Psoas muscle (tissue), 8 donors: Measurements from ENCODE around the gene JMJD6. TPM values are rescaled to one million over a fixed set of nuclear protein-coding genes. Genes with fewer than 3 reads are reported as not detected.
"Not testable (repeated sequence)": the region's sequence is repeated elsewhere in the genome, so short reads cannot be mapped to it uniquely, and the experiment has no call there.

Experiments
- ATAC-seq, 4 donors: fragments of 200-7000 bp; cut with Tn5 transposase; one replicate each; pipeline ENCODE4 v1.9.1; 2020; ENCODE audit warnings: moderate library complexity in 3 of 4, mild to moderate bottlenecking in 2 of 4
- DNase-seq, 2 donors: peaks; one replicate each; pipeline ENCODE4 v3.0.0-alpha.2; 2020
- H3K27ac ChIP-seq: fragments of 200-600 bp; one replicate; pipeline ENCODE4 v1.8.0; 2022
- H3K27me3 ChIP-seq, 3 donors: fragments of 200-600 bp in 1 of 3; one replicate each; pipeline versions ENCODE4 v1.6.1 to v1.8.0; 2013 to 2022; ENCODE audit warnings: low read length in 2 of 3, mild to moderate bottlenecking in 2 of 3, moderate library complexity in 1 of 3; ENCODE audit not compliant: insufficient read depth in 3 of 3
- H3K36me3 ChIP-seq, 2 donors: fragments of 200-600 bp in 1 of 2; one replicate each; pipeline versions ENCODE4 v1.6.1 to v1.8.0; 2013 to 2022; ENCODE audit warnings: low read depth in 1 of 2, mild to moderate bottlenecking in 1 of 2, moderate library complexity in 1 of 2; ENCODE audit not compliant: insufficient read depth in 1 of 2
- H3K4me1 ChIP-seq: fragments of 200-600 bp; one replicate; pipeline ENCODE4 v1.8.0; 2022
- H3K4me3 ChIP-seq: fragments of 200-600 bp; one replicate; pipeline ENCODE4 v1.8.0; 2022; ENCODE audit warnings: mild to moderate bottlenecking
- H3K9me3 ChIP-seq: fragments of 200-600 bp; one replicate; pipeline ENCODE4 v1.8.0; 2022
- CTCF ChIP-seq: fragments of 200-600 bp; IDR thresholded peaks from one replicate; pipeline ENCODE4 v1.8.0; 2022; ENCODE audit warnings: antibody characterized with exemption
- WGBS, 3 donors: extraction: QIAGEN DNeasy Blood & Tissue Kit; methylation state at CpG; one replicate each; pipeline versions ENCODE4 v1.1.6 to v1.1.7; 2013; 5-methylcytosine and 5-hydroxymethylcytosine counted together
- intact Hi-C, 2 donors: fragments of 100-400 bp; cut with DNase I; formaldehyde crosslinking; loops; one replicate each; pipeline versions ENCODE4 v1.11.0 to v1.14.2; 2022
- polyA plus RNA-seq, 3 donors: library from polyadenylated mRNA; stranded (reverse); fragments of 200-250 nt; gene quantifications; one replicate each; pipeline ENCODE4 v1.2.3, GENCODE V29; 2013
- total RNA-seq, 4 donors: library from RNA; stranded (reverse); fragmentation: NEBNext Ultra II Directional in 2 of 4; extraction: Animal tissue kit (Norgen Biotek cat#: 25700) in 2 of 4; gene quantifications; one replicate each; pipeline versions ENCODE4 v1.2.1 to v1.2.4, GENCODE V29; 2021 to 2023
- donor health status: healthy with polysubstance abuse.
- donor health status: DM: no; HTN: no; CAD: no; lungs with moderate emphysema.
- donor health status: Bipolar disorder and iron deficiency.
- donor health status: healthy.
- donor health status: DM: yes; HTN: yes; CAD: no.
- donor health status: DM: no; HTN: no; CAD: no.
- donor health status: DM: no; HTN: no; CAD: no.
- donor health status: DM: yes; HTN: yes; CAD: no.

The JMJD6 gene
- total and polyA plus RNA-seq, 7 donors, result 30.8 to 81.9 (median 53.0) TPM

DNA sequence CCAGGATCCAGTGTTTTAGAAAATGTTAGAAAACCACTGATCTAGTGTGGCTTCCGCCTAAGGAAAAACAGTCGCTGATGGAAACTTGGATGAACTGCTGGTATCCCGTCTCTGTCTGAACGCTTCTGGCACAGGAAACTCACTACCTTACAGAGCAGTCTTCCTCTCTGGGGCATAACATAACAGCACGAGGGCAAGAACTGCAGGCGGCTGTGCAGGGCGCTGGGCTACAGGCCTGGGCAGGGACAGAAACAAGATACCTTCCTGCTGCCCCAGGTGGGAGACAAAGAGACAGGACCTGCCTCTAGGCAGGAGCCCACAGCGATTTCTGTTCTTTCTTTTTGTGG lies 26.2 kb downstream of the JMJD6 start:
- ATAC-seq (peak; percentile 51 to 73 (median 64)), DNase-seq (no peak)
- TF ChIP-seq CTCF, result no peak
- H3K4me3 ChIP-seq, result peak overlapping the region; percentile 66
- no peaks in the 10 kb centered on the region for H3K36me3 ChIP-seq
- H3K27ac ChIP-seq, result peak overlapping the region; percentile 97
- no peaks in the 10 kb centered on the region for H3K27me3 ChIP-seq
- WGBS, 3 donors, result 13 to 18% (median 13%) methylated on average over 8 of the region's 8 CpGs
- peaks cover 52% of the 10 kb centered on the region for H3K4me1 ChIP-seq
- intact Hi-C loops, result no loop called here
- no peaks in the 10 kb centered on the region for H3K9me3 ChIP-seq

DNA sequence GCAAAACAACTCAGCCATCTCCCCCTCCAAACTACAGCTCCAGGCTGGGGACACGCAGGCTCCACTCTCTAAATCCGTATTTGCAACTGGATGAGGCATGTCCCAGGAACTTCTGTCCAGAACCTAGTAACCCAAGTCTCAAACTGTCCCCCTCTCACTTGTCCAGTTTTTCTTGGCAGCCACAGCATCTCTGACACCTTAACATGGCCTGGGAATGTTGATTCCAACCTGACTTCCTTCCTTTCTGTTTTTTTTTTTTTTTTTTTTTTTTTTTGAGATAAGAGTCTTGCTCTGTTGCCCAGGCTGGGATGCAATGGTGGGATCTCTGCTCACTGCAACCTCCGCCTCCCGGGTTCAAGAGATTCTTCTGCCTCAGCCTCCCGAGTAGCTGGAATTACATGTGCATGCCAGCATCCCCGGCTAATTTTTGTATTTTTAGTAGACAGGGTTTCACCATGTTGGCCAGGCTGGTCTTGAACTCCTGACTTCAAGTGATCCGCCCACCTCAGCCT lies 27.9 kb downstream of the JMJD6 start:
- not testable (repeated sequence) for ATAC-seq

DNA sequence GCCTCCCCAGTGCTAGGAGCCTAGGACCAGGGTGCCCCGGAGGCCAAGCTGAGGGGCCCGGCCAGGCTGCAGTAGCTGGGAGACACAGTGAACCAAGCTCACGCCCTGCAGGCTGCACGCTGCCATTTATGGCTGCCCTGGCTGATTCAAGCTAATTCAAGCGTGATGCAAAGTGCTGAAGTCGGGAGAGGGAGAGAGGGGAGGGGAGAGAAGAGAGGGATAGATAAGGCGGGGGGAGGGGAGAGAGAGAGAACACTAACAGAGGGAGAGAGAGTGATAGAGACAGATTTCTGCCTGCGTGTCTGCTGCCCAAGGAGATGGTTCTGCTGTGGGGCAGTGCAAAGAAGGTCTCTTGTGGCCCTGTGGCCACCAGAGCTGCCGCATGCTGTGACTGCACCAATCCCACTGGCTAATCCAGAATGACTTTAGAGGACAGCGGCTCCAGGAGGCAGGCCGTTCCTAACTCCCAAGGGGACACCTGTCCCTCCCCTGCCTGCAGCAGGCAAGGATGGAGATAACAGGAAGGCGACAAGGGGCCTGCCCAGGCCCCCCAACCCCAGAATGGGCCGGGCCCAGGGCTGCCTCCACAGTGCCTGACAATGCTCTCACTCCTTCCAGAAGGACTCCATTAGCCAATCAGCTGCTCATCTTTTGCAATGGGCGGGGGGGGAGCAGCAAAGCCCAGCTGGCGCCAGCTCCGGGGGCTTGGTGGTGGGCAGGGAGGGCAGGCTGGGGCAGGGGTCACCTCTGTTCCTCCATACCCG lies 28.5 kb downstream of the JMJD6 start:
- DNase-seq (no peak), ATAC-seq (no peak)
- Histone ChIP-seq H3K27me3 (no peaks in the 10 kb centered on the region), H3K4me3 (no peak overlapping the region), H3K27ac (peak overlapping the region; percentile 97), H3K9me3 (no peaks in the 10 kb centered on the region), H3K4me1 (peaks cover 52% of the 10 kb centered on the region), H3K36me3 (no peaks in the 10 kb centered on the region)
- TF ChIP-seq CTCF, result no peak
- intact Hi-C loops, result no loop called here
- 49 to 60% (median 51%) methylated on average over 17 of the region's 17 CpGs for WGBS, 3 donors

More for the DNA sequence above, 27.9 kb downstream of the JMJD6 start:
- H3K36me3 ChIP-seq, DNase-seq, H3K4me3 ChIP-seq, H3K27me3 ChIP-seq, H3K9me3 ChIP-seq, intact Hi-C loops: not testable (repeated sequence)
- Histone ChIP-seq H3K27ac (peak overlapping the region; percentile 97), H3K4me1 (peaks cover 52% of the 10 kb centered on the region)
- 62 to 90% (median 72%) methylated on average over 7 of the region's 7 CpGs for WGBS, 3 donors

- 51 to 65% (median 55%) methylated on average over 25 of the region's 25 CpGs for WGBS, 3 donors
- H3K4me3 ChIP-seq, result no peak overlapping the region
- H3K4me1 ChIP-seq, result peaks cover 50% of the 10 kb centered on the region
- H3K9me3 ChIP-seq, result no peaks in the 10 kb centered on the region
- H3K27me3 ChIP-seq, result no peaks in the 10 kb centered on the region
- no peaks in the 10 kb centered on the region for H3K36me3 ChIP-seq
- ATAC-seq, result peak in 3 of 4 donors; percentile 17 to 38 (median 22)
- peak; percentile 82 to 88 for DNase-seq
- intact Hi-C loops, result no loop called here
- peak overlapping the region; percentile 97 for H3K27ac ChIP-seq
- TF ChIP-seq CTCF, result no peak
Observed at GRCh38 chr17:76696763-76697701, 29.4 kb downstream of the JMJD6 start.
